ENCODE data around the gene CBX4. TPM values are rescaled to one million over a fixed set of nuclear protein-coding genes. Genes with fewer than 3 reads are reported as not detected.

CBX4 gene
- total and polyA plus RNA-seq, 2 of the 13 experiments (the other 11 are each of a cell fraction or from before 2014, with no cell fraction given): 25.8 to 50.8 TPM

GRCh38 chr17:79803997-79804855 lies 35.0 kb downstream of the CBX4 start (continued):
- TF ChIP-seq RERE (CRISPR knock-in tag; IDR thresholded peaks at IDR 0.05; ENCODE audit: low read depth) (no peak), ZBTB46 (CRISPR knock-in tag; IDR thresholded peaks at IDR 0.05; ENCODE audit: borderline replicate concordance) (no peak), SCMH1 (CRISPR knock-in tag; IDR thresholded peaks at IDR 0.05; ENCODE audit: borderline replicate concordance) (no peak), SMARCE1 (IDR thresholded peaks at IDR 0.05; ENCODE audit: borderline replicate concordance) (no peak), MAZ (IDR thresholded peaks at IDR 0.05; ENCODE audit: borderline replicate concordance, low read depth, low read length) (no peak), MAZ (CRISPR knock-in tag; IDR thresholded peaks at IDR 0.05; ENCODE audit: low read depth) (peak; percentile 80), RFX3 (CRISPR knock-in tag; IDR thresholded peaks at IDR 0.05) (no peak), CHD2 (IDR thresholded peaks at IDR 0.05; ENCODE audit: low read depth, low read length) (no peak), PREB (CRISPR knock-in tag; IDR thresholded peaks at IDR 0.05) (no peak), ARNT2 (CRISPR knock-in tag; IDR thresholded peaks at IDR 0.05; ENCODE audit: low read depth) (peak; percentile 96), FOXO1 (CRISPR knock-in tag; IDR thresholded peaks at IDR 0.05) (no peak), FOXA3 (CRISPR knock-in tag; IDR thresholded peaks at IDR 0.05) (peak; percentile 46), THAP9 (CRISPR knock-in tag; IDR thresholded peaks at IDR 0.05; ENCODE audit: borderline replicate concordance) (peak; percentile 67), MXD1 (CRISPR knock-in tag; IDR thresholded peaks at IDR 0.05) (peak; percentile 99), ZNF850 (CRISPR knock-in tag; conservative IDR thresholded peaks at IDR 0.05) (no peak), ARID2 (CRISPR knock-in tag; IDR thresholded peaks at IDR 0.05; ENCODE audit: borderline replicate concordance) (no peak), ZNF605 (CRISPR knock-in tag; IDR thresholded peaks at IDR 0.05) (peak; percentile 73)
